GM12875 (cell line): ENCODE results near the gene TM4SF4.

Experiments used
- H3K4me3 ChIP-seq: one replicate; pipeline ENCODE4 v1.5.1; 2011; ENCODE audit warnings: low read depth, low read length, control low read depth
- CTCF ChIP-seq: IDR thresholded peaks from 2 replicates; pipeline ENCODE4 v1.5.1; 2011; ENCODE audit warnings: low read depth, mild to moderate bottlenecking, control low read depth, inconsistent platforms, low read length, moderate library complexity, borderline replicate concordance; ENCODE audit not compliant: insufficient read depth

The TM4SF4 gene

GRCh38 chr3:149435996-149436885 is 38.3 kb upstream of the TM4SF4 start:
- no peak for TF ChIP-seq CTCF

GRCh38 chr3:149437286-149437685 is 37.2 kb upstream of the TM4SF4 start:
- H3K4me3 ChIP-seq: no peak overlapping the region
- no peak for TF ChIP-seq CTCF

More at GRCh38 chr3:149435996-149436885, 38.3 kb upstream of the TM4SF4 start:
- no peak overlapping the region for H3K4me3 ChIP-seq

GRCh38 chr3:149437710-149438109 is 36.8 kb upstream of the TM4SF4 start:
- TF ChIP-seq CTCF: no peak
- H3K4me3 ChIP-seq: no peak overlapping the region

- H3K4me3 ChIP-seq: no peak overlapping the region
- TF ChIP-seq CTCF: no peak
Measured at GRCh38 chr3:149438981-149439380, 35.5 kb upstream of the TM4SF4 start.

GRCh38 chr3:149441642-149442041 is 32.9 kb upstream of the TM4SF4 start:
- no peak for TF ChIP-seq CTCF
- no peak overlapping the region for H3K4me3 ChIP-seq

- TF ChIP-seq CTCF: no peak
- no peak overlapping the region for H3K4me3 ChIP-seq
Measured at GRCh38 chr3:149442043-149442442, 32.5 kb upstream of the TM4SF4 start.
